CD14-positive monocyte (primary cell): ENCODE data around the gene KLHL6. TPM values are rescaled to one million over a fixed set of nuclear protein-coding genes. Genes with fewer than 3 reads are reported as not detected.

Experiments used
- DNase-seq, 3 donors: peaks; one replicate each; pipeline ENCODE4 v3.0.0-alpha.2; 2011 to 2022
- H2AFZ ChIP-seq: 2 replicates; pipeline ENCODE4 v1.6.0; 2012; ENCODE audit warnings: mild to moderate bottlenecking, low read depth, low read length, inconsistent platforms; ENCODE audit not compliant: insufficient read depth, poor library complexity, severe bottlenecking
- H3K27ac ChIP-seq, 2 donors: 1 replicate in 1 of 2; 2 replicates in 1 of 2; pipeline ENCODE4 v1.5.1; 2012 to 2013; ENCODE audit warnings: low read length in 2 of 2, control low read depth in 1 of 2, inconsistent platforms in 1 of 2, low read depth in 1 of 2, mild to moderate bottlenecking in 1 of 2
- H3K27me3 ChIP-seq, 2 donors: one replicate each; pipeline versions ENCODE4 v1.6.0 to v1.6.1; 2011 to 2013; ENCODE audit warnings: low read length in 2 of 2; ENCODE audit not compliant: control insufficient read depth in 2 of 2, insufficient read depth in 2 of 2
- H3K36me3 ChIP-seq, 2 donors: replicated peaks in 1 of 2; 1 replicate in 1 of 2; 2 replicates in 1 of 2; pipeline versions ENCODE4 v1.5.1 to v1.6.1; 2012 to 2013; ENCODE audit warnings: low read length in 2 of 2, control low read depth in 1 of 2, inconsistent platforms in 1 of 2, mild to moderate bottlenecking in 1 of 2; ENCODE audit not compliant: insufficient read depth in 2 of 2, control insufficient read depth in 1 of 2
- H3K4me1 ChIP-seq, 2 donors: 1 replicate in 1 of 2; 2 replicates in 1 of 2; pipeline versions ENCODE4 v1.5.1 to v1.6.1; 2012 to 2013; ENCODE audit warnings: low read length in 2 of 2, control low read depth in 1 of 2, inconsistent platforms in 1 of 2, mild to moderate bottlenecking in 1 of 2, moderate library complexity in 1 of 2; ENCODE audit not compliant: insufficient read depth in 2 of 2, control insufficient read depth in 1 of 2
- H3K4me2 ChIP-seq: replicated peaks from 2 replicates; pipeline ENCODE3; 2012; ENCODE audit warnings: low read length, moderate library complexity, mild to moderate bottlenecking; ENCODE audit not compliant: poor library complexity, severe bottlenecking; ENCODE audit errors: extremely low read depth
- H3K4me3 ChIP-seq, 3 experiments: fragments of 200-600 bp in 1 of 3; sonication (generic) in 1 of 3; replicated peaks in 1 of 3; 1 replicate in 2 of 3; 2 replicates in 1 of 3; pipeline ENCODE4 v1.5.1; 2011 to 2013; ENCODE audit warnings: low read length in 3 of 3, mild to moderate bottlenecking in 3 of 3, control low read depth in 2 of 3, low read depth in 2 of 3, inconsistent platforms in 1 of 3, moderate library complexity in 1 of 3
- H3K79me2 ChIP-seq: 2 replicates; pipeline ENCODE4 v1.6.0; 2012; ENCODE audit warnings: mild to moderate bottlenecking, control low read depth, inconsistent platforms, low read length, moderate library complexity; ENCODE audit not compliant: insufficient read depth
- H3K9ac ChIP-seq: 2 replicates; pipeline ENCODE4 v1.6.0; 2017; ENCODE audit warnings: low read length, mild to moderate bottlenecking; ENCODE audit not compliant: insufficient read depth, poor library complexity, severe bottlenecking
- H3K9me3 ChIP-seq, 2 donors: replicated peaks in 1 of 2; 1 replicate in 1 of 2; 2 replicates in 1 of 2; pipeline versions ENCODE4 v1.5.1 to v1.6.1; 2012 to 2013; ENCODE audit warnings: low read length in 2 of 2, control low read depth in 1 of 2; ENCODE audit not compliant: control insufficient read depth in 1 of 2, insufficient read depth in 1 of 2
- H4K20me1 ChIP-seq: 2 replicates; pipeline ENCODE4 v1.6.0; 2012; ENCODE audit warnings: mild to moderate bottlenecking, low read length, control low read depth, moderate library complexity; ENCODE audit not compliant: insufficient read depth
- H3K27ac Mint-ChIP-seq, 7 donors: one replicate each; pipeline ENCODE4 v1.8.0; 2020; ENCODE audit warnings: mild to moderate bottlenecking in 7 of 7, mixed read lengths in 7 of 7, moderate library complexity in 6 of 7, inconsistent platforms in 2 of 7
- H3K27me3 Mint-ChIP-seq, 3 donors: one replicate each; pipeline ENCODE4 v1.8.0; 2021 to 2022; ENCODE audit warnings: low read depth in 3 of 3, mild to moderate bottlenecking in 3 of 3, mixed read lengths in 3 of 3, moderate library complexity in 3 of 3, inconsistent platforms in 1 of 3
- H3K36me3 Mint-ChIP-seq, 2 donors: one replicate each; pipeline ENCODE4 v1.8.0; 2020; ENCODE audit warnings: mixed read lengths in 2 of 2, inconsistent platforms in 1 of 2, mild to moderate bottlenecking in 1 of 2
- H3K4me1 Mint-ChIP-seq: one replicate; pipeline ENCODE4 v1.8.0; 2020; ENCODE audit warnings: mild to moderate bottlenecking, mixed read lengths
- H3K4me3 Mint-ChIP-seq, 2 donors: one replicate each; pipeline ENCODE4 v1.8.0; 2020; ENCODE audit warnings: mild to moderate bottlenecking in 2 of 2, mixed read lengths in 2 of 2, moderate library complexity in 1 of 2
- H3K9me3 Mint-ChIP-seq, 7 donors: one replicate each; pipeline ENCODE4 v1.8.0; 2020 to 2022; ENCODE audit warnings: mixed read lengths in 7 of 7, mild to moderate bottlenecking in 6 of 7, moderate library complexity in 6 of 7, inconsistent platforms in 2 of 7
- CTCF ChIP-seq: fragments of 200-600 bp; IDR thresholded peaks from one replicate; pipeline ENCODE4 v1.8.0; 2022; ENCODE audit warnings: antibody characterized with exemption, mild to moderate bottlenecking
- WGBS: methylation state at CpG from one replicate; pipeline ENCODE4 v1.1.5; 2013; ENCODE audit warnings: missing lambda C conversion rate; ENCODE audit not compliant: insufficient coverage; 5-methylcytosine and 5-hydroxymethylcytosine counted together
- intact Hi-C, 2 donors: fragments of 100-400 bp; cut with micrococcal nuclease; formaldehyde crosslinking; loops; one replicate each; pipeline versions ENCODE4 v1.15.0 to v1.15.1; 2023
- polyA plus RNA-seq, 3 donors: library from polyadenylated mRNA; depleted of rRNA in 1 of 3; unstranded in 2 of 3; stranded (reverse) in 1 of 3; fragments of 300-500 nt in 2 of 3; fragments of >200 nt in 1 of 3; fragmentation: Illumina TruSeq in 2 of 3; gene quantifications; 1 replicate in 2 of 3; 2 replicates in 1 of 3; pipeline ENCODE4 v1.2.3, GENCODE V29; 2012 to 2021

Gene KLHL6
- polyA plus RNA-seq, 3 donors: 5.7 to 15.2 (median 10.6) TPM

GRCh38 chr3:183584914-183585280 lies 29.4 kb upstream of the KLHL6 start:
- no CpG with 5 or more reads among the region's 3 CpGs for WGBS

DNA sequence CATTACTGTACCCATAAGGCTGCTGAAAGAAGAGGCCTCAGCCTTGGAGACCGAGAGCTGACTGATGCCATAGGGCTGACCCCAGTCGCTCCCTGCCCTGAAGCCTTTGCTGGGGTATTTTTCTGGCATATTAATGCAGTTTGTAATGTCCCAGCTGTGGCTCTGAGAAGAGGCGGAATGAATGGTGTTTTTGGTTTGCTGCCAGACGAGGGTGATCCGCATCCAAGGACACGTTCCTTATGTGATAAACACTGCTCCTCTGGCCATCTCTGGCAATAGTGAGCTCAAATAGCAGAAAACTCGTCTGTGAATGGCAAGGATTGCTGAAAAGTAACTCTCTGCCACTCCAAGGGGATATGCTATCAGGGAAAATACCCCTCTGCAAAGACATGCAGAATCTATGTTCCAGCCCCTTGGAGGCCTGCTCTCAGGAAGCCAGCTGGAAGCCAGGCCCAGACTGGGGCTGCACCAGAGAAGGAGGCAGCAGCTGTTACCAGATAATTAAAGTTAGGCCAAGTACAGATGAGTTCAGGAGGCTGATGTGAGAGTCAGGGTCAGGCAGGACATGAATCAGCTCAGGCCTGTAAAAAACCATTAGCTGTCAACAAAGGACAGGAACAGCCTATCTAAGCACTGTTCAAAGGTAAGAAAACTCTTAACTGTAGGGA lies 28.9 kb upstream of the KLHL6 start:
- Histone ChIP-seq H4K20me1 (no peaks in the 10 kb centered on the region), H3K4me2 (no peak overlapping the region), H3K4me1 (peaks cover 19 to 23% of the 10 kb centered on the region in 2 donors), H3K27ac (no peak overlapping the region), H3K4me3 (no peak overlapping the region), H3K9me3 (no peaks in the 10 kb centered on the region), H3K9ac (no peak overlapping the region), H3K36me3 (no peaks in the 10 kb centered on the region), H3K27me3 (no peaks in the 10 kb centered on the region), H2AFZ (no peak overlapping the region), H3K79me2 (no peaks in the 10 kb centered on the region)
- Mint-ChIP-seq H3K27me3 (peaks cover 0 to 3% (median 2%) of the 10 kb centered on the region in 3 donors), H3K27ac (no peak overlapping the region), H3K9me3 (peaks cover 0 to 2% (median 0%) of the 10 kb centered on the region in 7 donors), H3K4me1 (peaks cover 22% of the 10 kb centered on the region), H3K36me3 (no peaks in the 10 kb centered on the region), H3K4me3 (no peak overlapping the region)
- TF ChIP-seq CTCF: no peak
- intact Hi-C loops: no loop called here
- DNase-seq: no peak
- WGBS: 95% methylated on average over 3 of the region's 7 CpGs

More at GRCh38 chr3:183584914-183585280, 29.4 kb upstream of the KLHL6 start:
- Histone ChIP-seq H2AFZ (no peak overlapping the region), H3K9ac (no peak overlapping the region), H3K9me3 (no peaks in the 10 kb centered on the region), H4K20me1 (no peaks in the 10 kb centered on the region), H3K4me1 (peaks cover 19 to 23% of the 10 kb centered on the region in 2 donors), H3K27me3 (no peaks in the 10 kb centered on the region), H3K36me3 (no peaks in the 10 kb centered on the region), H3K4me3 (no peak overlapping the region), H3K4me2 (no peak overlapping the region), H3K27ac (no peak overlapping the region), H3K79me2 (no peaks in the 10 kb centered on the region)
- no peak for DNase-seq
- Mint-ChIP-seq H3K27me3 (peaks cover 0 to 2% (median 1%) of the 10 kb centered on the region in 3 donors), H3K4me1 (peaks cover 22% of the 10 kb centered on the region), H3K4me3 (no peak overlapping the region), H3K27ac (no peak overlapping the region), H3K36me3 (no peaks in the 10 kb centered on the region), H3K9me3 (peaks cover 0 to 2% (median 0%) of the 10 kb centered on the region in 7 donors)
- no peak for TF ChIP-seq CTCF
- intact Hi-C loops: no loop called here
